Measurements from ENCODE around the gene PLA2G4D.

Gene PLA2G4D

GRCh38 chr15:42094512-42094963 is at the start of gene PLA2G4D:
Gene PLA2G4D, minus strand, starts transcription at chr15:42094562. Its CDS starts 103 bp downstream, at chr15:42094459.
- Histone ChIP-seq H3K9ac (ENCODE audit: low read length in 5 of 5) (no peak within 1 kb of the TSS), H3K27me3 (ENCODE audit: control insufficient read depth in 5 of 5, insufficient read depth in 4 of 5, low read length in 5 of 5) (peaks cover 0 to 10% (median 4%) of the 10 kb centered on the region in 5 donors), H3K9me3 (ENCODE audit: control insufficient read depth in 5 of 5, low read length in 5 of 5) (no peaks in the 10 kb centered on the region), H3K4me1 (ENCODE audit: control insufficient read depth in 5 of 5, insufficient read depth in 5 of 5, low read length in 5 of 5) (peaks cover 0 to 14% (median 10%) of the 10 kb centered on the region in 5 donors), H3K27ac (ENCODE audit: low read depth, low read length) (no peak within 1 kb of the TSS), H3K4me3 (ENCODE audit: low read depth in 1 of 5, low read length in 5 of 5) (no peak within 1 kb of the TSS), H3K36me3 (ENCODE audit: control insufficient read depth in 5 of 5, insufficient read depth in 5 of 5, low read length in 5 of 5) (no peaks in the 10 kb centered on the region)

GRCh38 chr15:42143356-42143755 is 49.0 kb upstream of the PLA2G4D start:
- Histone ChIP-seq H3K4me1 (ENCODE audit: control insufficient read depth in 5 of 5, insufficient read depth in 5 of 5, low read length in 5 of 5) (no peaks in the 10 kb centered on the region), H3K9ac (ENCODE audit: low read length in 5 of 5) (no peak overlapping the region), H3K4me3 (ENCODE audit: low read depth in 1 of 5, low read length in 5 of 5) (no peak overlapping the region), H3K36me3 (ENCODE audit: control insufficient read depth in 5 of 5, insufficient read depth in 5 of 5, low read length in 5 of 5) (no peaks in the 10 kb centered on the region), H3K27ac (ENCODE audit: low read depth, low read length) (no peak overlapping the region), H3K27me3 (ENCODE audit: control insufficient read depth in 5 of 5, insufficient read depth in 4 of 5, low read length in 5 of 5) (peaks cover 0 to 12% (median 6%) of the 10 kb centered on the region in 5 donors), H3K9me3 (ENCODE audit: control insufficient read depth in 5 of 5, low read length in 5 of 5) (peaks cover 0 to 3% (median 0%) of the 10 kb centered on the region in 5 donors)

GRCh38 chr15:42141795-42142667 is 47.7 kb upstream of the PLA2G4D start:
- H3K9ac ChIP-seq (ENCODE audit: low read length in 5 of 5), result no peak overlapping the region
- H3K27me3 ChIP-seq (ENCODE audit: control insufficient read depth in 5 of 5, insufficient read depth in 4 of 5, low read length in 5 of 5), result peaks cover 0 to 12% (median 6%) of the 10 kb centered on the region in 5 donors
- no peak overlapping the region for H3K4me3 ChIP-seq (ENCODE audit: low read depth in 1 of 5, low read length in 5 of 5)
- no peaks in the 10 kb centered on the region for H3K4me1 ChIP-seq (ENCODE audit: control insufficient read depth in 5 of 5, insufficient read depth in 5 of 5, low read length in 5 of 5)
- no peak overlapping the region for H3K27ac ChIP-seq (ENCODE audit: low read depth, low read length)
- peaks cover 0 to 3% (median 0%) of the 10 kb centered on the region in 5 donors for H3K9me3 ChIP-seq (ENCODE audit: control insufficient read depth in 5 of 5, low read length in 5 of 5)
- H3K36me3 ChIP-seq (ENCODE audit: control insufficient read depth in 5 of 5, insufficient read depth in 5 of 5, low read length in 5 of 5), result no peaks in the 10 kb centered on the region

- H3K9ac ChIP-seq (ENCODE audit: low read length in 5 of 5), result no peak overlapping the region
- peaks cover 0 to 3% (median 0%) of the 10 kb centered on the region in 5 donors for H3K9me3 ChIP-seq (ENCODE audit: control insufficient read depth in 5 of 5, low read length in 5 of 5)
- H3K36me3 ChIP-seq (ENCODE audit: control insufficient read depth in 5 of 5, insufficient read depth in 5 of 5, low read length in 5 of 5), result no peaks in the 10 kb centered on the region
- H3K4me1 ChIP-seq (ENCODE audit: control insufficient read depth in 5 of 5, insufficient read depth in 5 of 5, low read length in 5 of 5), result no peaks in the 10 kb centered on the region
- H3K4me3 ChIP-seq (ENCODE audit: low read depth in 1 of 5, low read length in 5 of 5), result no peak overlapping the region
- H3K27me3 ChIP-seq (ENCODE audit: control insufficient read depth in 5 of 5, insufficient read depth in 4 of 5, low read length in 5 of 5), result peaks cover 0 to 9% (median 6%) of the 10 kb centered on the region in 5 donors
- H3K27ac ChIP-seq (ENCODE audit: low read depth, low read length), result no peak overlapping the region
Observed at GRCh38 chr15:42141246-42141645, 46.9 kb upstream of the PLA2G4D start.

GRCh38 chr15:42140383-42141070 is 46.2 kb upstream of the PLA2G4D start:
- Histone ChIP-seq H3K36me3 (ENCODE audit: control insufficient read depth in 5 of 5, insufficient read depth in 5 of 5, low read length in 5 of 5) (no peaks in the 10 kb centered on the region), H3K9ac (ENCODE audit: low read length in 5 of 5) (no peak overlapping the region), H3K27me3 (ENCODE audit: control insufficient read depth in 5 of 5, insufficient read depth in 4 of 5, low read length in 5 of 5) (peaks cover 0 to 9% (median 5%) of the 10 kb centered on the region in 5 donors), H3K4me3 (ENCODE audit: low read depth in 1 of 5, low read length in 5 of 5) (no peak overlapping the region), H3K9me3 (ENCODE audit: control insufficient read depth in 5 of 5, low read length in 5 of 5) (peaks cover 0 to 3% (median 0%) of the 10 kb centered on the region in 5 donors), H3K4me1 (ENCODE audit: control insufficient read depth in 5 of 5, insufficient read depth in 5 of 5, low read length in 5 of 5) (no peaks in the 10 kb centered on the region), H3K27ac (ENCODE audit: low read depth, low read length) (no peak overlapping the region)

DNA sequence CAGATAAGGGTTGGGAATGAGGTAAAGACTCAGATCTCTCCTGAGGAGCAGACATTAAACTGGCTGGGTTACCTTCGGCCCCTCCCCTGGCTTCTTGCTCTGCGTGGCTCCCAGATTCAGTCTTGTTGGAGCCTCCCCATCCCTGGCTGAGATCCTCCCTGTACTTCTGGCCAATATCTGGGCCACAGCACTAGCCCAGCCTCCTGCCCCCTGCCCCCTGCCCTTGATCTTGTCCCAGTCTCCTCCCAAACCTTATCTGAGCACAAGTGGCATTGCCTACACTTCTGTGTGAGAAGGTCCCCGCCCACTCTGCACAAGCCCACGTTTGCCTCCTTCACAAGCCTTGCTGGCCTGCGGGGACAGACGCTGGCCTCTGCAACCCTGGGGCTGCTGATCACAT is 45.2 kb upstream of the PLA2G4D start:
- H3K36me3 ChIP-seq (ENCODE audit: control insufficient read depth in 5 of 5, insufficient read depth in 5 of 5, low read length in 5 of 5), result no peaks in the 10 kb centered on the region
- H3K4me3 ChIP-seq (ENCODE audit: low read depth in 1 of 5, low read length in 5 of 5), result no peak overlapping the region
- peaks cover 0 to 3% (median 0%) of the 10 kb centered on the region in 5 donors for H3K9me3 ChIP-seq (ENCODE audit: control insufficient read depth in 5 of 5, low read length in 5 of 5)
- no peak overlapping the region for H3K27ac ChIP-seq (ENCODE audit: low read depth, low read length)
- no peak overlapping the region for H3K9ac ChIP-seq (ENCODE audit: low read length in 5 of 5)
- no peaks in the 10 kb centered on the region for H3K4me1 ChIP-seq (ENCODE audit: control insufficient read depth in 5 of 5, insufficient read depth in 5 of 5, low read length in 5 of 5)
- peaks cover 0 to 5% (median 3%) of the 10 kb centered on the region in 5 donors for H3K27me3 ChIP-seq (ENCODE audit: control insufficient read depth in 5 of 5, insufficient read depth in 4 of 5, low read length in 5 of 5)

DNA sequence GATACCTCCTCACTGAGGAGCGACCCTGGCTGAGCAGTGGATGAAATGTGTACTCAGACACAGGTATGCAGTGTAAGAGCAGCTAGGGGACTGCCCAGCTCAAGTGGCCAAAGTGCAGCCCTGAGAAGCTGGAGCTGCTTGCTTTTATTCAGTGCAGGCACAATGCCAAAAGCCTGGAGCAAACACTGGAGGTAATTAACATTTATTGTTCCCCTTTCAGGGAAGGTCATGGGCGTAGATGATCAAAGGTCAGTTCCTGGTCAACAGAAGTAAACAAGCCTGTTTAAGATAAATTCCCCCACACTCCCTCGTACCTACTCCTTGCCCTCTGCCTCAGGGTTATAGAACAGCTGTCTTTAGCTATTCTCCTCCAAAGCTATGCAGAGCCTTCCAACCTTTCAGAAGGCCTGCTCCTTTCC is 44.6 kb upstream of the PLA2G4D start:
- no peak overlapping the region for H3K4me3 ChIP-seq (ENCODE audit: low read depth in 1 of 5, low read length in 5 of 5)
- peaks cover 0 to 3% (median 0%) of the 10 kb centered on the region in 5 donors for H3K9me3 ChIP-seq (ENCODE audit: control insufficient read depth in 5 of 5, low read length in 5 of 5)
- no peak overlapping the region for H3K9ac ChIP-seq (ENCODE audit: low read length in 5 of 5)
- peaks cover 0 to 5% (median 0%) of the 10 kb centered on the region in 5 donors for H3K27me3 ChIP-seq (ENCODE audit: control insufficient read depth in 5 of 5, insufficient read depth in 4 of 5, low read length in 5 of 5)
- no peaks in the 10 kb centered on the region for H3K4me1 ChIP-seq (ENCODE audit: control insufficient read depth in 5 of 5, insufficient read depth in 5 of 5, low read length in 5 of 5)
- no peak overlapping the region for H3K27ac ChIP-seq (ENCODE audit: low read depth, low read length)
- H3K36me3 ChIP-seq (ENCODE audit: control insufficient read depth in 5 of 5, insufficient read depth in 5 of 5, low read length in 5 of 5), result no peaks in the 10 kb centered on the region

- no peaks in the 10 kb centered on the region for H3K27me3 ChIP-seq (ENCODE audit: control insufficient read depth in 5 of 5, insufficient read depth in 4 of 5, low read length in 5 of 5)
- H3K36me3 ChIP-seq (ENCODE audit: control insufficient read depth in 5 of 5, insufficient read depth in 5 of 5, low read length in 5 of 5), result no peaks in the 10 kb centered on the region
- H3K4me3 ChIP-seq (ENCODE audit: low read depth in 1 of 5, low read length in 5 of 5), result no peak overlapping the region
- no peak overlapping the region for H3K27ac ChIP-seq (ENCODE audit: low read depth, low read length)
- no peaks in the 10 kb centered on the region for H3K4me1 ChIP-seq (ENCODE audit: control insufficient read depth in 5 of 5, insufficient read depth in 5 of 5, low read length in 5 of 5)
- no peak overlapping the region for H3K9ac ChIP-seq (ENCODE audit: low read length in 5 of 5)
- peaks cover 0 to 3% (median 0%) of the 10 kb centered on the region in 5 donors for H3K9me3 ChIP-seq (ENCODE audit: control insufficient read depth in 5 of 5, low read length in 5 of 5)
Observed at GRCh38 chr15:42138411-42138810, 44.0 kb upstream of the PLA2G4D start.

GRCh38 chr15:42137461-42138261 is 43.3 kb upstream of the PLA2G4D start:
- no peak overlapping the region for H3K9ac ChIP-seq (ENCODE audit: low read length in 5 of 5)
- H3K27ac ChIP-seq (ENCODE audit: low read depth, low read length), result no peak overlapping the region

More at GRCh38 chr15:42137461-42138261, 43.3 kb upstream of the PLA2G4D start:
- no peaks in the 10 kb centered on the region for H3K36me3 ChIP-seq (ENCODE audit: control insufficient read depth in 5 of 5, insufficient read depth in 5 of 5, low read length in 5 of 5)
- H3K27me3 ChIP-seq (ENCODE audit: control insufficient read depth in 5 of 5, insufficient read depth in 4 of 5, low read length in 5 of 5), result peaks cover 0 to under 1% (median 0%) of the 10 kb centered on the region in 5 donors
- H3K4me3 ChIP-seq (ENCODE audit: low read depth in 1 of 5, low read length in 5 of 5), result no peak overlapping the region
- no peaks in the 10 kb centered on the region for H3K4me1 ChIP-seq (ENCODE audit: control insufficient read depth in 5 of 5, insufficient read depth in 5 of 5, low read length in 5 of 5)
- H3K9me3 ChIP-seq (ENCODE audit: control insufficient read depth in 5 of 5, low read length in 5 of 5), result peaks cover 0 to 3% (median 0%) of the 10 kb centered on the region in 5 donors
